ENCODE measurements around the gene UBXN1. TPM values are rescaled to one million over a fixed set of nuclear protein-coding genes. Genes with fewer than 3 reads are reported as not detected.

Gene UBXN1
- total RNA-seq, 4 donors from 2014 or later: 192 to 277 (median 234) TPM

DNA sequence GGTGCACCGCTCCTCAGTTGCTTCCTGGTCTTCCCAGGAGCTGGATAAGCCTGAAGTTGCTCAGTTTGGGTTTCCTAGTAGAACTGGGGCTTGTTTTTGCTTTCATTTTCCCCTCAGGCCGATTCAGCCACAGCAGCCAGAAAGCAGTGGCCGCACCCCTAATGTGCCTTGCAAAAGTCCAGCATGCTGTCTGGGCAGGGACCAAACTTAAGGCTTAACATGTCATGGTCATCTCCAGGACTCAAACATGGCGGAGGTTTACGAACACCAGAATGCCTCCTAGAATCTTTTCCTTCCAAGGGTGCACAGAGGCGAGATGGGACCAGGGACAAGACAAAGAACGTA lies 31.1 kb upstream of the UBXN1 start:
- Histone ChIP-seq H3K27me3 (no peaks in the 10 kb centered on the region), H3K9me3 (no peaks in the 10 kb centered on the region), H3K4me1 (peaks cover 42 to 49% (median 45%) of the 10 kb centered on the region in 4 donors), H3K4me3 (peak overlapping the region; percentile 57 to 70 (median 65)), H3K36me3 (peaks cover 24 to 45% (median 44%) of the 10 kb centered on the region in 4 donors), H3K27ac (replicated peaks in 1 of 4) (peak overlapping the region; percentile 91 to 95 (median 92))
- no peak for DNase-seq (ENCODE audit: extremely low spot score)
- TF ChIP-seq EP300 (IDR thresholded peaks at IDR 0.05) (no peak), POLR2A (IDR thresholded peaks at IDR 0.05; ENCODE audit: low read depth) (no peak), CTCF (IDR thresholded peaks at IDR 0.05) (no peak), POLR2AphosphoS5 (IDR thresholded peaks at IDR 0.05) (no peak)
- 58% methylated on average over 6 of the region's 7 CpGs for WGBS
- intact Hi-C loops (cut with DNase I): no loop called here

DNA sequence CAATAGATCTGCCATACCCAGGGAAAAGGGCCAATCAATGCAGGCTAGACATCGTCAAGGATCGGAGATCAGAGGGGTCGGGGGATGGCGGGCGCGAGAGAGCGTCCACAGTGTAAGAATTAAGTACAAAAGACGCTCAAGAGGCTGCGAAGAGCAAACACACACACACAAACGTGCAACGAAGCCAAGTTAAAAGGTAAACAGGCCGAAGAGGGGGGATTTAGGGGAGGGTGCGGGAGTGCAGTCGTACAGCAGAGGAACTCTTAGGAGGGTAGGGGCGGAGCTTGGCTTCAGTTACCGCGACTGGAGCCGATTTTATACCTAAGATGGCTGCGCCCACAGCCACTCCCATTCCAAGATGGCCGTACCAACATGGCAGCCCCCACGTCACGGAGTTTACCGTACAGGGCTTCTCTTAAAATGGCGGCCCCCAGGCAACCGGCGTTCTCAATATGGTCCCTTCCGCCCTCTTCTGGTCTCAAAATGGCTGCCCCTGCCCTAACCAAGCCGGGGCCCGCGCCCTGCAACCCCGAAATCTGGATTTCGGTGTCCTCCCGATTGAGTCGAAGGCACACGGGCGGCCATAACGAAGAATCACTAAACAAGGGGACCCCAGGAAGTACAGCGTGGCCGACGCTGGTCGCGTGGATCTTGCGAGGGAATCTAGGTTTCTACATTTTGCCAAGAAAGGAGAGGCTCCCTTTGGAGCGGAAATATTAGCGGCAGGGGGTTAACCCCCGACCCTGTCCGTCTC lies 30.6 kb upstream of the UBXN1 start:
- peak overlapping the region; percentile 57 to 70 (median 65) for H3K4me3 ChIP-seq
- intact Hi-C loops (cut with DNase I): no loop called here
- 2% methylated on average over 46 of the region's 47 CpGs for WGBS
- H3K9me3 ChIP-seq: no peaks in the 10 kb centered on the region
- no peaks in the 10 kb centered on the region for H3K27me3 ChIP-seq
- peaks cover 43 to 51% (median 44%) of the 10 kb centered on the region in 4 donors for H3K4me1 ChIP-seq
- H3K27ac ChIP-seq (replicated peaks in 1 of 4): peak overlapping the region; percentile 91 to 95 (median 92)
- TF ChIP-seq EP300 (IDR thresholded peaks at IDR 0.05) (no peak), CTCF (IDR thresholded peaks at IDR 0.05) (peak in 2 of 3 experiments; percentile 14 to 40), POLR2AphosphoS5 (IDR thresholded peaks at IDR 0.05) (peak; percentile 87 to 88), POLR2A (IDR thresholded peaks at IDR 0.05; ENCODE audit: low read depth) (no peak)
- peaks cover 19 to 40% (median 39%) of the 10 kb centered on the region in 4 donors for H3K36me3 ChIP-seq
- peak; percentile 99 for DNase-seq (ENCODE audit: extremely low spot score)

GRCh38 chr11:62708793-62709192 lies 29.9 kb upstream of the UBXN1 start:
- Histone ChIP-seq H3K4me3 (peak overlapping the region; percentile 57 to 70 (median 65)), H3K36me3 (peaks cover 17 to 33% (median 32%) of the 10 kb centered on the region in 4 donors), H3K9me3 (no peaks in the 10 kb centered on the region), H3K4me1 (peaks cover 38 to 51% (median 44%) of the 10 kb centered on the region in 4 donors), H3K27me3 (no peaks in the 10 kb centered on the region), H3K27ac (replicated peaks in 1 of 4) (peak overlapping the region; percentile 91 to 95 (median 92))
- intact Hi-C loops (cut with DNase I): no loop called here
- 6% methylated on average over 7 of the region's 7 CpGs for WGBS
- no peak for DNase-seq (ENCODE audit: extremely low spot score)
- no peak for TF ChIP-seq POLR2AphosphoS5 (IDR thresholded peaks at IDR 0.05)
- TF ChIP-seq EP300 (IDR thresholded peaks at IDR 0.05): no peak
- no peak for TF ChIP-seq CTCF (IDR thresholded peaks at IDR 0.05)
- no peak for TF ChIP-seq POLR2A (IDR thresholded peaks at IDR 0.05; ENCODE audit: low read depth)

DNA sequence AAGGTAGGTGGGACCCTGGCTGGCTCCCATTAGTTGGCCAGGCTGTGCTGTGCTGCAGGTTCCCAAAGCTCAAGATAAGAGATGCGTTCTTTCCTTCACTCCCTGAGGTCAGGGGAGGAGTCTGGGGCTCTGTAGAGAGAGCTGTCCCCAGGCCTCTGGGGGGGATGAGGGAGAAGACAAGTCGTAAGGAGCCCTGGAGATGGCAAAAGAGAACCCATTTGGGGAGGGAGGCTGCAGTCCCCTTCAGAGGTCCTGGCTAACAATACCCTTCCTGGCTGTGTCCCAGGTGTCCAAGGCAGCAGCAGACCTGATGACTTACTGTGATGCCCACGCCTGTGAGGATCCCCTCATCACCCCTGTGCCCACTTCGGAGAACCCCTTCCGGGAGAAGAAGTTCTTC lies 29.5 kb upstream of the UBXN1 start:
- H3K27ac ChIP-seq (replicated peaks in 1 of 4): peak overlapping the region; percentile 91 to 95 (median 92)

More for the DNA sequence above, 29.5 kb upstream of the UBXN1 start:
- no peak for TF ChIP-seq POLR2AphosphoS5 (IDR thresholded peaks at IDR 0.05)
- TF ChIP-seq CTCF (IDR thresholded peaks at IDR 0.05): no peak
- no peak for TF ChIP-seq POLR2A (IDR thresholded peaks at IDR 0.05; ENCODE audit: low read depth)
- no peak for TF ChIP-seq EP300 (IDR thresholded peaks at IDR 0.05)
- no peak for DNase-seq (ENCODE audit: extremely low spot score)
- Histone ChIP-seq H3K4me1 (peaks cover 34 to 51% (median 44%) of the 10 kb centered on the region in 4 donors), H3K36me3 (peaks cover 17 to 29% (median 28%) of the 10 kb centered on the region in 4 donors), H3K4me3 (peak overlapping the region; percentile 57 to 70 (median 65)), H3K27me3 (no peaks in the 10 kb centered on the region), H3K9me3 (no peaks in the 10 kb centered on the region)
- intact Hi-C loops (cut with DNase I): no loop called here
- WGBS: 76% methylated on average over 5 of the region's 5 CpGs
